Inflammatory macrophage treated with lipopolysaccharide for 4 hours (primary cell): Measurements from ENCODE around the gene IPO11.

ENCODE experiments used
- DNase-seq: peaks from one replicate; pipeline ENCODE4 v3.0.0-alpha.2; 2020

Gene IPO11

DNA sequence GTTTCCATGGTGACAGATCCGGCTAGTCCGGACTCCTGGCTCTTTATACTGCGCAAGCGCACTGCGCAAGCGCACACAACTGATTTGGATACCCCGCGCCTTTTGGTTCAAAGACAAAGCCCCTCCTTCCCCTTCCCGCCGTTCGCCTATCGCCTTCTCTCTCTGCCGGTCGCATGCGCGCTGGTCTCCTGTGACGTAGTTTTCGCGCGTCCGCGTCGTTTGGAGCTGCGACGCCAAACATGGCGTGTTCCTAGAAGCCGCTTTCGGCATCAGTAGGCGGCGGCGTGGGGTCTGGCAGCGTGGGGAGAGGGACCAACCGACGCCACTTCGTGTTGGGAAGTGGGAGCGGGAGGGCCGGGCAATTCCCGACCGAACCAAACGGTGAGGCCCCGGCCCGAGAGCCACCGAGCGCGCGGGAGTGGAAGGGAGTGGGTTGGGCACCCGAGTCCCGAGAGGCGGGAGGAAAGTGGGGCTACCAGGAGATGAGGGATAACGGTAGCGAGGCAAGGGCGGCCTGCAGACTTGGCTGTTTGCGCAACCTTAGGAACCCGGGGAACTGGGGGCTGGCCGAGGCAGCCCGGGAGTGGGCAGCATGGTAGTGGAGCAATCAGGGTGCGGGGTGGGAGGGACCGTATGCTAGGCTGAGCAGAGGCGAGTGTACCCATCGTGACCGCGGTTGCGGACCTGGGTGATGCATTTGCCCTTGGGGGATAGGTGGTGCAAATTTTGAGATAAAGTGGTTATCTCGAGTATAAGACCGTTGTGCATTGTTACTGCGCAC lies at the start of gene IPO11:
Gene IPO11, plus strand, starts transcription at position 215 of the 781 bp plus-strand sequence. CDS start 24,517 bp downstream, outside the sequence.
- DNase-seq = peak; percentile 99

DNA sequence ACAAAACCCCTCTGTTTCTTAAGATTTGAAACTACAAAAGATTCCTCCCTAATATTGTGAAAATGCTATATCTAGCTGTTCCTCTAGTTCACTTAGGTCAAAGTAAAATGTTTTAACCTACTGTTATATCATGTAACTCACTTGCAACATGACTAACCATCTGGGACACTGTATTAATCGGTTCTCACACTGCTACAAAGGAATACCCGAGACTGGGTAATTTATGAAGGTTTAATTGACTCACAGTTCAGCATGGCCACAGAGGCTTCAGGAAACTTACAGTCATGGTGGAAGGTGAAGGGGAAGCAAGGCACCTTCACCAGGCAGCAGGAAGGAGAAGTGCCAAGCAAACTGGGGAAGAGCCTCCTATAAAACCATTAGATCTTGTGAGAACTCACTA lies 43.5 kb upstream of the IPO11 start:
- no peak for DNase-seq

GRCh38 chr5:62371409-62371808 lies 41.2 kb upstream of the IPO11 start:
- no peak for DNase-seq

DNA sequence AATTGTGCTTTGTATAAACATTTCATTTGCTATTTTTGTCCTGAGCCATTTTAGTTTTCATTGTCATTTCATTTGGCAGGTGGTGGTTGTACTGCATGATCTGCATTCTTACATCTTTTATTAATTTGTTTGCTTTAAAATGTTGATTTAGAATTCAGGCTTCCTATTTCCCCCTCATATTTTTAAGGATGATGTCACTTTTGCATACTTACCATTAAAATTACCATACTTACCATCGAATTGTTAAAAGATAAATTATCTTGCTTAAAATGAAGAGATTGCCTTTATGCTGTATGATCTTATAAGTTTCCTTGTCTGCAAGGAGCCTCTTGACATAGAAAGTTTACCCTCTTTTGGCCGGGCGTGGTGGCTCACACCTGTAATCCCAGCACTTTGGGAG lies 40.0 kb upstream of the IPO11 start:
- no peak for DNase-seq

- DNase-seq = no peak
These were observed 39.2 kb upstream of the IPO11 start for GRCh38 chr5:62373382-62373781.

- no peak for DNase-seq
These were observed 38.5 kb upstream of the IPO11 start for GRCh38 chr5:62374090-62374489.

DNA sequence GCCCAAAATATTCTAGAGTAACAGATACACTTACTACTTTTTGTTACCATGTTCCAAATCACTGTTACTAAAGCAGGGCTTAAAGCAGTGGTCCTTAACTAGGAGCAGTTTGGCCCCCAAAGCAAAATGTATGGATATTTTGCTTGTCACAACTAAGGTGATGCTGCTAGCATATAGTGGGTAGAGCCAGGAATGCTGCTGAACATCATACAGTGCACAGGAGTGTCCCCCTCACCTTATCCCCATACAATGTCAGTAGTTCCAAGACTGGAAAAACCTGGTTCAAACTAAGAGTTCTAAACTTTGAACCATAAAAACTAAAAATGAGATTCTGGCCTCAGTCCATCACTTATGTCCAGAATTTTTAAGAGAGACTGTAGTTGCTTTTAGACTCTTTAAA lies 36.9 kb upstream of the IPO11 start:
- no peak for DNase-seq

GRCh38 chr5:62376064-62376463 lies 36.5 kb upstream of the IPO11 start:
- DNase-seq = no peak

DNA sequence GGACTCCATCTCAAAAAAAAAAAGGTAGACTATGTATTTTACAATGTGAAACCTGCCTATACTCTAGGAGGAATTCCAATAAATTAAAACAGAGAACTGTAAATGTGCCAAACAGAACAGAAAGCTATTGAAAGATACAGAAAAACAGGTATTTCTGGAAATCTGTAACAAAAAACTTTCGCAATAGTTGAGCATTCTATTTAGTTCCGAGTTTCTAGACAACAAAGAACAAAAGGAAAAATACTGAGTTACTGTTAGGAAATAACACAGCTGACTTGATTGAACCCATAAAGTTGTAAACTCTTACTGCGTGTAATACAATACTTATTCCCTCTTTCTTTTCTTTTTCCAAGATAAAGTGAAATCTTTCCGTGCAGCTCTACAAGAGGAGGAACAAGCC lies 27.4 kb upstream of the IPO11 start:
- DNase-seq = no peak

GRCh38 chr5:62385816-62386400 lies 26.7 kb upstream of the IPO11 start:
- DNase-seq = no peak

GRCh38 chr5:62386824-62387223 lies 25.7 kb upstream of the IPO11 start:
- DNase-seq = peak; percentile 9

DNA sequence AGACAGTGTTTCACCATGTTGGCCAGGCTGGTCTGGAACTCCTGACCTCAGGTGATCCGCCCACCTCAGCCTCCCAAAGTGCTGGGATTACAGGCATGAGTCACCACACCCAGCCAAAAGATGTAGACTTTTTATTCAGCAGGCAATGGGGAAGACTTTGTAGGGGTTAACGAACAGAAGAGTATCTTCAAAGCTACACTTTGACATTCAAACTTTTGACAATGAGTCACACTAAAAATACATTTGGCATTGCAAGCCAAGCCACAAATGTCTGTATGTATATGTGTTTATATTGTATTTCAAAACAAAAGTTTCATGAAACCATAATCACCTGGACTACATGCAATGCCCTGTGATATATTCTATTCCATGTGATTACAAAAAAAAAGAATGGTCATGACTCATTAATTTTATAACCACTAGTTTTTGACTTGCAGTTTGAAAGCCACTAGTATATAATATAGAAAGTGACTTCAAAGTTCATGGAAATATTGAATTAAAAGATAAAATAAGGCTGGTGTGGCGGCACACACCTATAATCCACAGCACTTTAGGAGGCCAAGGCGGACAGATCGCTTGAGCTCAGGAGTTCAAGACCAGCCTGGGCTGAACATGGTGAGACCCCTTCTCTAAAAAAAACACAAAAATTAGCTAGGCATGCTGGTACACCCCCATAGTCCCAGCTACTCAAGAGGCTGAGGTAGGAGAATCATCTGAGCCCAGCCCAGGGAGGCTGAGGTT lies 17.2 kb upstream of the IPO11 start:
- DNase-seq = no peak

- peak; percentile 98 for DNase-seq
These were observed 8.9 kb upstream of the IPO11 start, which contains the start of gene DIMT1 for GRCh38 chr5:62403411-62404250. Gene DIMT1, minus strand, starts transcription at chr5:62403905. Its CDS starts 133 bp downstream, at chr5:62403772.

DNA sequence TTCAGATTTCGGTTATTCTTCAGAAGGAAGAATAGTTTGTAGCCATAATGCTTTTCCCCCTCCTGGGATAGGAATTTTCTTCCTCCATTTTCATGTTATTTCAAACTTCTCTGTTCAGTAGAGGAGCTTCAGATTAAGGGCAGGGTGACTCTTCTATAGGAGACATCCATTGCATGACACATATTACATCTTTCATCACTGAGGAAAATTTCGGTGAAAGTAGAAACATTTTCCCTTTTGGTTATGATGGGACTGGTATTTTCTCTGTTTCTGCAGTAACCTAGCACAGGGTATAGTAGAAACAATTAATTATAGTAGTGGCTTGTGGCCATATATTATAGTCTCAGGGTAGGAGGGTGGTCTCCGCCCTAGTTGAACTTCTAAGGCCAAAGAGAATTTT lies 1.1 kb downstream of the IPO11 start:
- DNase-seq = peak; percentile 27

- no peak for DNase-seq
These were observed 6.0 kb downstream of the IPO11 start for GRCh38 chr5:62418462-62419076.

DNA sequence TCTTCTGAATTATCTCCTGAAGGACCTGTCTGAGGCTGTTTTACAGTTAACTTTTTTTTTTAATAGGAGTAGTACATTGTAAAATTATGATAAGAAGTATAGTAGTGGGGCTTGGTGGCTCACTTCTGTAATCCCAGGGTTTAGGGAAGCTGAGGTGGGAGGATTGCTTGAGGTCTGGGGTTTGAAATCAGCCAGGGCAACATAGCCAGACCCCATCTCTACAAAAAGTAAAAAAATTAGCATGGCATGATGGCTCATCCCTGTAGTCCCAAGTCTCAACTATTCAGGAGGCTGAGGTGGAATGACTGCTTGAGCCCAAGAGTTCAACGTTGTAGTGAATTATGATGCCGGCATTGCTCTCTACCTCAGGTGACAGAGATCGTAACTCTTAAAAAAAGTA lies 7.0 kb downstream of the IPO11 start:
- no peak for DNase-seq

DNA sequence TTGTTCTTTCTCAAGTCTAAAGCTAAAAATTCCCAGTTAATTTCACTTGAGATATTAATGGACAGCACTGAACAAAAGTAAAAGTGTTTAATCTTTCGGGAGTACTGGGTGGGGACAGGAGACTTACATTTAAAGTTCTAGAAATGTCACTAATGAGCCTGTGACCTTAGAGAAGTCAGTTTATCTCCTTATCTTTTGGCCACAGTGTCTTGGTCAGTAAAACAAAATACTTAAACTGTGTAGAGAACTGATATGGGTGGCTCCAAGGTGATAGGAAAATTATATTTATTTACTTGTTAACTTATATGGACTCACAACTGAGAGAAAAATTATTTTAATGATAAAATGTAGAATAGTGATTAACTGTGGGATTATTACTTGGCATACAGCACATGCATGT lies 8.9 kb downstream of the IPO11 start:
- DNase-seq = no peak

- no peak for DNase-seq
These were observed 12.2 kb downstream of the IPO11 start for GRCh38 chr5:62424763-62425162.

GRCh38 chr5:62431735-62432620 lies 19.4 kb downstream of the IPO11 start:
- DNase-seq = peak; percentile 4

- peak; percentile 11 for DNase-seq
These were observed 20.1 kb downstream of the IPO11 start for GRCh38 chr5:62432621-62433064.

GRCh38 chr5:62448528-62448927 lies 36.0 kb downstream of the IPO11 start:
- DNase-seq = no peak
